Hepatocyte (in vitro differentiated cells): ENCODE results near the gene GPANK1.

Experiments used
- EZH2 ChIP-seq: fragments of 200-600 bp; sonication (generic); IDR thresholded peaks from 2 replicates; pipeline ENCODE4 v1.6.1; 2016; ENCODE audit warnings: antibody characterized with exemption, mild to moderate bottlenecking, borderline replicate concordance
- EZH2phosphoT487 ChIP-seq: fragments of 200-600 bp; sonication (generic); IDR thresholded peaks from one replicate; pipeline ENCODE4 v1.6.1; 2018; ENCODE audit warnings: antibody characterized with exemption, mild to moderate bottlenecking, low read depth, moderate library complexity; ENCODE audit not compliant: unreplicated experiment, severe bottlenecking
- TF ChIP-seq, protein P1 (sequence below): fragments of 200-600 bp; sonication (generic); IDR thresholded peaks from 2 replicates; pipeline ENCODE4 v1.5.1; 2016; ENCODE audit warnings: antibody characterized with exemption, mild to moderate bottlenecking; ENCODE audit not compliant: poor library complexity

DNA sequence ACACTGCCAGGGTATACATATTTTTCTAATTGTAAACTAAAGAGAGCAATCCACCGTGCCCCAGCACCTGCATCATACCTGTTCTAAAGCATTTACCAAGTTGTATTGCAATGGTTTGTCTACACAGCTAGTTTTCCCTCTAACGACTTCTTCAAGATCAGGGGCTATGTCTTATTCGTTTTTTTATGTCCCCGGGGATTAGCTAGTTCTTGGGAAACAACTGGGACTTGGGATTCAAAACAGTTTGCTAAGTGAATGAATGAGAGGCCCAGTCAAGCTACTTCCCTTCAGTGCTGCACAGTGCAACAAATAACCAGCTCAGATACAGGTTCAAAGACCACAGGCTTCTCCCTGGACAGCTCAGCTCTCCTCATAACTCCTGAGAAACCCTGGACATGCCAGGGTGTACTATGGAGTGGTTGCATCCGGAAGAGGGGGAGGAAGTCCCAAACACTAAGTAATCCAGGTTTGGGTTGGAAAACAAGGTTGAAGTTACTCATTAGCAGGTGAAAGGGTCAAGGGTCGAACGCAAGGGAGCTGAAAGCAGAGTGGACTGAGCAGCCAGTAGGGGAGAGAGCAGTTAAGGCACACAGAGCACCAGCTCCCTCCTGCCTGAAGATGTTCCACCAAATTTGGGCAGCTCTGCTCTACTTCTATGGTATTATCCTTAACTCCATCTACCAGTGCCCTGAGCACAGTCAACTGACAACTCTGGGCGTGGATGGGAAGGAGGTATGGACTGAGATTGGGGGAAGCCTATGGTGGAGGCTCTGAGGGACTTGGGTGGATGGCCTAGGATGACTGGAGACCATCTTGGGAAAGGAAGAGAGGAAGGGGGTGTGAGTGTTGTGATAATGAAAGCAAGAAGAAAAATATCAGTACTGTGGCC is 9.2 kb downstream of the GPANK1 start, which contains the start of gene APOM:
- TF ChIP-seq, protein P1, sequence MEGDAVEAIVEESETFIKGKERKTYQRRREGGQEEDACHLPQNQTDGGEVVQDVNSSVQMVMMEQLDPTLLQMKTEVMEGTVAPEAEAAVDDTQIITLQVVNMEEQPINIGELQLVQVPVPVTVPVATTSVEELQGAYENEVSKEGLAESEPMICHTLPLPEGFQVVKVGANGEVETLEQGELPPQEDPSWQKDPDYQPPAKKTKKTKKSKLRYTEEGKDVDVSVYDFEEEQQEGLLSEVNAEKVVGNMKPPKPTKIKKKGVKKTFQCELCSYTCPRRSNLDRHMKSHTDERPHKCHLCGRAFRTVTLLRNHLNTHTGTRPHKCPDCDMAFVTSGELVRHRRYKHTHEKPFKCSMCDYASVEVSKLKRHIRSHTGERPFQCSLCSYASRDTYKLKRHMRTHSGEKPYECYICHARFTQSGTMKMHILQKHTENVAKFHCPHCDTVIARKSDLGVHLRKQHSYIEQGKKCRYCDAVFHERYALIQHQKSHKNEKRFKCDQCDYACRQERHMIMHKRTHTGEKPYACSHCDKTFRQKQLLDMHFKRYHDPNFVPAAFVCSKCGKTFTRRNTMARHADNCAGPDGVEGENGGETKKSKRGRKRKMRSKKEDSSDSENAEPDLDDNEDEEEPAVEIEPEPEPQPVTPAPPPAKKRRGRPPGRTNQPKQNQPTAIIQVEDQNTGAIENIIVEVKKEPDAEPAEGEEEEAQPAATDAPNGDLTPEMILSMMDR: no peak
- TF ChIP-seq EZH2phosphoT487 (no peak), EZH2 (no peak)
